ENCODE measurements around the gene KIFC3.

DNA sequence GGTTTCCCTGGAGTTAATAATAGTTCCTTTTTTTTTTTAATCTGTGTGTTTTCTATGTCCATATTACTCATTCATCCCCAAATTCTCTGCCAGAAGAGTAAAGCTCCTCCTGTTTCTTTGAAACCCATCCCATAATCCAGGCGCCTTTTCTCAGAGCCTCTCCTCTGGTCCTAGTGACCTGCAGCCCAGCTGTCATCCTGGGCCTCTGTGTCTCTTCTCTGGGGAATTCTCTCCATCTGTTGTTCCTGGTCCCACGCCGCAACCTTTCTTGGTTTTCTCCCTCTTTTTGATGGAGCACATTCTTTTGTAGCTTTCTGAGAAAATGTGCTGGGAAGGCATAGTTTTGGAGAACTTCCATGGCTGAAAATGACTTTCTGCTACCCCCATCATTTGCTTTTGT, 56.5 kb downstream of the KIFC3 start:
- TF ChIP-seq, protein P1, sequence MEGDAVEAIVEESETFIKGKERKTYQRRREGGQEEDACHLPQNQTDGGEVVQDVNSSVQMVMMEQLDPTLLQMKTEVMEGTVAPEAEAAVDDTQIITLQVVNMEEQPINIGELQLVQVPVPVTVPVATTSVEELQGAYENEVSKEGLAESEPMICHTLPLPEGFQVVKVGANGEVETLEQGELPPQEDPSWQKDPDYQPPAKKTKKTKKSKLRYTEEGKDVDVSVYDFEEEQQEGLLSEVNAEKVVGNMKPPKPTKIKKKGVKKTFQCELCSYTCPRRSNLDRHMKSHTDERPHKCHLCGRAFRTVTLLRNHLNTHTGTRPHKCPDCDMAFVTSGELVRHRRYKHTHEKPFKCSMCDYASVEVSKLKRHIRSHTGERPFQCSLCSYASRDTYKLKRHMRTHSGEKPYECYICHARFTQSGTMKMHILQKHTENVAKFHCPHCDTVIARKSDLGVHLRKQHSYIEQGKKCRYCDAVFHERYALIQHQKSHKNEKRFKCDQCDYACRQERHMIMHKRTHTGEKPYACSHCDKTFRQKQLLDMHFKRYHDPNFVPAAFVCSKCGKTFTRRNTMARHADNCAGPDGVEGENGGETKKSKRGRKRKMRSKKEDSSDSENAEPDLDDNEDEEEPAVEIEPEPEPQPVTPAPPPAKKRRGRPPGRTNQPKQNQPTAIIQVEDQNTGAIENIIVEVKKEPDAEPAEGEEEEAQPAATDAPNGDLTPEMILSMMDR (IDR thresholded peaks at IDR 0.05): no peak
- TF ChIP-seq POLR2A (IDR thresholded peaks at IDR 0.05): no peak
